ENCODE measurements around the gene FREM1.

FREM1 gene

GRCh38 chr9:14909961-14910805 lies at the start of gene FREM1:
Gene FREM1, minus strand, starts transcription at chr9:14910428. Its CDS starts 41,451 bp downstream, at chr9:14868977.
- H3K4me3 Mint-ChIP-seq: no peak within 1 kb of the TSS
- no peak for TF ChIP-seq CTCF (IDR thresholded peaks at IDR 0.05)
- peaks cover 18% of the 10 kb centered on the region for H3K4me1 Mint-ChIP-seq
- H3K27me3 Mint-ChIP-seq (ENCODE audit: low read depth, poor library complexity): no peaks in the 10 kb centered on the region
- DNase-seq: peak; percentile 61
- no peak within 1 kb of the TSS for H3K27ac Mint-ChIP-seq
- H3K9me3 Mint-ChIP-seq: no peaks in the 10 kb centered on the region
- no peaks in the 10 kb centered on the region for H3K36me3 Mint-ChIP-seq (ENCODE audit: low read depth)

- peaks cover 9% of the 10 kb centered on the region for H3K4me1 Mint-ChIP-seq
- H3K9me3 Mint-ChIP-seq: peaks cover 16% of the 10 kb centered on the region
- peaks cover 15% of the 10 kb centered on the region for H3K36me3 Mint-ChIP-seq (ENCODE audit: low read depth)
- no peak overlapping the region for H3K27ac Mint-ChIP-seq
- H3K27me3 Mint-ChIP-seq (ENCODE audit: low read depth, poor library complexity): no peaks in the 10 kb centered on the region
- H3K4me3 Mint-ChIP-seq: no peak overlapping the region
- no peak for TF ChIP-seq CTCF (IDR thresholded peaks at IDR 0.05)
- DNase-seq: no peak
Measured at GRCh38 chr9:14958989-14959388, 48.8 kb upstream of the FREM1 start.

GRCh38 chr9:14957109-14957508 lies 46.9 kb upstream of the FREM1 start:
- TF ChIP-seq CTCF (IDR thresholded peaks at IDR 0.05): no peak
- Mint-ChIP-seq H3K27me3 (ENCODE audit: low read depth, poor library complexity) (no peaks in the 10 kb centered on the region), H3K4me3 (no peak overlapping the region), H3K4me1 (peaks cover 9% of the 10 kb centered on the region), H3K9me3 (peaks cover 34% of the 10 kb centered on the region), H3K36me3 (ENCODE audit: low read depth) (peaks cover 30% of the 10 kb centered on the region), H3K27ac (no peak overlapping the region)
- DNase-seq: no peak

- H3K4me1 Mint-ChIP-seq: peaks cover under 1% of the 10 kb centered on the region
- H3K4me3 Mint-ChIP-seq: no peak overlapping the region
- no peaks in the 10 kb centered on the region for H3K27me3 Mint-ChIP-seq (ENCODE audit: low read depth, poor library complexity)
- H3K9me3 Mint-ChIP-seq: peaks cover 40% of the 10 kb centered on the region
- TF ChIP-seq CTCF (IDR thresholded peaks at IDR 0.05): no peak
- H3K36me3 Mint-ChIP-seq (ENCODE audit: low read depth): peaks cover 30% of the 10 kb centered on the region
- no peak for DNase-seq
- no peak overlapping the region for H3K27ac Mint-ChIP-seq
Measured at GRCh38 chr9:14956208-14956607, 46.0 kb upstream of the FREM1 start.

GRCh38 chr9:14945351-14945750 lies 35.1 kb upstream of the FREM1 start:
- Mint-ChIP-seq H3K9me3 (peaks cover 5% of the 10 kb centered on the region), H3K4me1 (peaks cover 12% of the 10 kb centered on the region), H3K27me3 (ENCODE audit: low read depth, poor library complexity) (peaks cover 7% of the 10 kb centered on the region), H3K27ac (no peak overlapping the region), H3K36me3 (ENCODE audit: low read depth) (peaks cover 5% of the 10 kb centered on the region), H3K4me3 (no peak overlapping the region)
- no peak for TF ChIP-seq CTCF (IDR thresholded peaks at IDR 0.05)
- DNase-seq: no peak
